TTC549 (cell line): ENCODE measurements around the gene SMTNL1.
"Not testable (repeated sequence)": the region's sequence is repeated elsewhere in the genome, so short reads cannot be mapped to it uniquely, and the experiment has no call there.

Experiments used
- FAIRE-seq: peaks from 2 replicates; lab custom pipeline; 2012; peaks lifted over from hg19 to GRCh38; lab: Jason Lieb, UNC

Gene SMTNL1

DNA sequence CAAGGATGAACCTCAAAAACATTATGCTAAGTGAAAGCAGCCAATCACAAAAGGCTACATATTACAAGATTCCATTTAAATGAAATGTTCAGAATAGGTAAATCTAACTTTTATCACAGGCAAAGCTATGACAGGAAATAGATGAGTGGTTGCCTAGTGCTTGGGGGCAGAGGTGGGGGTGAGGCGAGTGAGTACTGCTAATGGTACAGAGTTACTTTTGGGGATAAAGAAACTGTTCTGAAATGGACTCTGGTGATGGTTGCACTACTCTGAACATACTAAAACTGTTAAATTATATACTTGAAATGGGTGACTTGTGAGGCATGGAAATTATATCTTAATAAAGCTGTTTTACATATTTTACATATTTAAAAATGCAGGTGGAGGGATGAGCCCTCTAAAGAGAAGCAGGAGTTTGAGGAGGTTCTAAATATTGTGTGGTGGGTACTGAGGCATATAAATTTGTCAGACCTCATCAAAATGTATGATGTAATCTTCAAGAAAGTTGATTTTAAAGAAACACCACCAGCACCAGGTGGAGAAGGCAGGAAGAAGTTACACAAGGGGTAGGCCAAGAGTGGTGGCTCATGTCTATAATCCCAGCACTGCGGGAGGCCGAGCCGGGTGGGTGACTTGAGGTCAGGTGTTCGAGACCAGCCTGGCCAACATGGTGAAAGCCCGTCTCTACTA is 25.5 kb upstream of the SMTNL1 start:
- FAIRE-seq, result no peak

DNA sequence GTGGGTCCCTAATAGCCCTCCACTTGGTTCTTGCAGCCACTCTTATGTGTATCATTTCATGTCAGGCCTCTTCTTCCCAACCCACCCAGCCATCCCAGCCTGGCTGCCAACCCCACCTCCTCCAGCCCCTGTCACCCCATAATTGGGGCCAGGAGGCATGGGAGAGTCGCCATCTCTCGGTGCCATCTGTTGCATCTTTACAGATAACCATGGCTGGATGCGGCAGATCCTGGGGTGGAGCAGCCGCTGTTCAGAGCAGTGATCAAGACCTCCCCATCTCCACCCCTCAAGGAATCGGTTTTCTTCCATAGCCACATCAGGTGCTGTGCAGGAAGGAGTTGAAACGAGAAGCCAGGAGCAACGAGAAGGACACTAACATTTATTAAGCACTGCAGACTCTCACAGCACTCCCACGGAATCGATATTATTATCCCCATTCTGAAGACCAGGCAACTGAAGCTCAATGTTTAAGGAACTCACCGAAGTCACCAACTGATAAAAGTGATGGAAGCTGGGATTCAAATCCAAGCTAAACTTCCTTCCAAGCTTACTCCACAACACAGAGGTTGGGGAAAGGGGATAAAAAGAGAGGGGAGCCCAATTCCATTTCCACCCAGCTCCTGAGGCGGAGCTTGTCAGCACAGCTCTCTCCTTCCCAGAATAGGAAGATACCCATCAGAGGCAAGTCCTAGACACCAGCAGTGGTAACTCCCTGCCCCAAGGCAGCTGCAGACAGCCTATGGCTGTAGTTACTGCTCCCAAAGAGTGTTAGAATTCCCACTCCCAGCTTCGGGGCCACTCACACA is 24.5 kb upstream of the SMTNL1 start:
- FAIRE-seq, result no peak

GRCh38 chr11:57513452-57513795 is 24.0 kb upstream of the SMTNL1 start:
- no peak for FAIRE-seq

DNA sequence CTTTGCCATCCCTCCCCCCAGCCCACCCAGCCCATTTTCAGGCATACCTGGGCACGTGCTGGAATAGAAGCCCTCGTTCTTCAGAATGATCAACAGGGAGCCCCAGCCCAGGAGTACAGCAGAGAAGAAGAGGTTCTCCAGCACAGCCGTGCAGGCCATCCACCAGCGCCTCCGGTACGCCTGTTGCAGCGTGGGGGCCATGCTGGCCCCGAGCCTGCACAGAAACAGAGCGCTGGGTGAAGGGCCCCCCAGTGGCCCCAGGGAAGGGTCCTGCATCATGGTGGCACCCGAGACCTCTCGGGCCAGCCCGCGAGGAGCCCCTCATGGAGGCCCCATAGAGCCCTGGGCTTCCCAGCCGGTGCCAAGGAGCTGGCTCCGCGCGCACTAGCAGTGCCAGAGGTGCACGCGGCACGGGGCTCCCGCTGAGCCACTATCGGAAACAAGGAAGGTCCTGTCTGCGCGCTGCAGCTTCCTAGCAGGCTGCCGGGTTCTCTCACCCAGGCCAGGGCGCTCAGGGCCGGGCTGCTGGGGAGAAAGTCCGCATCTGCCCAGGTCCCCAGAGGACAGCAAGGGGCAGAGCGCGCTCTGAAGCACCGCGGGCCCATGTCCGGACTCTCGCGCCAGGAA is 23.4 kb upstream of the SMTNL1 start:
- no peak for FAIRE-seq

GRCh38 chr11:57514538-57515331 is 22.7 kb upstream of the SMTNL1 start:
- no peak for FAIRE-seq

DNA sequence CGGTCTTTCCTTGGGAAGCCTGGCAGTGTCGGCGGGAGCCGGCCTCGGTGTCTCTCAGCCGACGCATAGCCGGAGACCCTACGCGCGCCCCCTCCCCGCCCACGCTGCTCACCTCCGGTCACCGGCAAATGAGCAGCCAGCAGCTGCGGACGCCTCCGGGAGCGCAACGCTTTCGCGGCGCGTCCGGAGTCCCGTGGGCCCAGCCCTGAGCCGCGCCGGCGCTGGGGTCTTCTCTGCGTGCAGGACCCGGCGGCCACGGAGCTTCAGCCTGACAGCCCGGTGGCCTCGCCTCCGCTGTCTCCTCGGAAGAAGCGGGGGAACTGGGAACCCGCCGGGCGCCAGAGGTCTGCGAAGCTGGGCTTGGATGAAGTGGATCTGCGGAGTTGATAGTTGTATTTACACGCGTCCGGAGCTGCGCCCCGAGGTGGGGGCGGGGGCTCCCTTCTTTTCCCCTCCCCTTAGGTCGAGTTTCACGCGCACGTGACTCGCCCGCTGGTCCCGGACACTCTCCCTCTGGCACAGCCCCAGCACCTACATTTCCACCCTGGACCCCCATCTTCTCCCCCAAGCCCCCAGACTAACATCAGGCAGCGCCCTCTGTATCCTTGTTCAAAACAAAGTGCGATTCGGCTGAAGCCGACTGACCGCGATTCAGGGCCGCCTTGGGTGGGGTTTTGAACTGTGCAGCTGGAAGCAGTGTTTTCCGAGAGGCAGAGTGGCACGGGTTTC is 21.9 kb upstream of the SMTNL1 start, which contains the start of gene SLC43A1:
TSS of gene SLC43A1 (minus strand) at position 371 of the 729 bp plus-strand sequence. CDS start 1,591 bp downstream, outside the sequence.
- FAIRE-seq, result no peak

DNA sequence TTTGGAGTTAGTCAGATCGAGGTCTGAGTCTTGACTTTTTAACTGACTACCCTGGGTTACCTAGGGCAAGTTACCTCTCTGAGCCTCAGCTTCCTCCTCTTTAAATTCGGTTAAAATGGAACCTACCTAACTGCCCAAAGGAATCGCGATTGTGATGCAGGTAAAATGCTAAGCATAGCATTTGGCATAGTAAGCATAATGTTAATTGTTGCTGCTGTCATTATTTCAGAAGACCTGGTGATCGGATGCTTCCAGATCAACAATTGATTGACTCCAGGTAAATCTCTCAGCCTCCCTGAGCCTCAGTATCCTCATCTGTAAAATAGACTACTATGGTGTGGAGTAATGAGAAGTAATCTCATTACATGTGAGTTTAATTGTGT is 21.3 kb upstream of the SMTNL1 start:
- no peak for FAIRE-seq

GRCh38 chr11:57521116-57521515 is 16.3 kb upstream of the SMTNL1 start:
- no peak for FAIRE-seq

DNA sequence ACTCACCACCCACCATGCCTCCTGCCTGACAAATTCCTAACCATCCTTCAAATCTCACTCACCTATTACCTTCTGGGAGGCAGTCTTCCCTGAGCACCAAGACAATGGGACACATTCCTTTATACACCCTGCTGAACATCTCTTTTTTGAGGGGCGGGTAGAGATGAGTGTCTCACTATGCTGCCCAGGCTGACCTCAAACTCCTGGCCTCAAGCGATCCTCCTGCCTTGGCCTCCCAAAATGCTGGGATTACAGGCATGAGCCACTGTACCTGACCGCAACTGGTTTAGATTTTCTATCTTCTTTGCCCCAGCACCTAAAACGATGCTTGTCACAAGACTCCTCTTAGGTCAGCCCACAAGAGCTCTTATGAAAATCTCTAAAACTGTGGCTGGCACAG is 14.0 kb upstream of the SMTNL1 start:
- FAIRE-seq, result no peak

GRCh38 chr11:57527056-57527631 is 10.3 kb upstream of the SMTNL1 start:
- no peak for FAIRE-seq

- FAIRE-seq, result no peak
Observed at GRCh38 chr11:57529012-57529411, 8.4 kb upstream of the SMTNL1 start.

GRCh38 chr11:57530215-57530595 is 7.2 kb upstream of the SMTNL1 start:
- no peak for FAIRE-seq

DNA sequence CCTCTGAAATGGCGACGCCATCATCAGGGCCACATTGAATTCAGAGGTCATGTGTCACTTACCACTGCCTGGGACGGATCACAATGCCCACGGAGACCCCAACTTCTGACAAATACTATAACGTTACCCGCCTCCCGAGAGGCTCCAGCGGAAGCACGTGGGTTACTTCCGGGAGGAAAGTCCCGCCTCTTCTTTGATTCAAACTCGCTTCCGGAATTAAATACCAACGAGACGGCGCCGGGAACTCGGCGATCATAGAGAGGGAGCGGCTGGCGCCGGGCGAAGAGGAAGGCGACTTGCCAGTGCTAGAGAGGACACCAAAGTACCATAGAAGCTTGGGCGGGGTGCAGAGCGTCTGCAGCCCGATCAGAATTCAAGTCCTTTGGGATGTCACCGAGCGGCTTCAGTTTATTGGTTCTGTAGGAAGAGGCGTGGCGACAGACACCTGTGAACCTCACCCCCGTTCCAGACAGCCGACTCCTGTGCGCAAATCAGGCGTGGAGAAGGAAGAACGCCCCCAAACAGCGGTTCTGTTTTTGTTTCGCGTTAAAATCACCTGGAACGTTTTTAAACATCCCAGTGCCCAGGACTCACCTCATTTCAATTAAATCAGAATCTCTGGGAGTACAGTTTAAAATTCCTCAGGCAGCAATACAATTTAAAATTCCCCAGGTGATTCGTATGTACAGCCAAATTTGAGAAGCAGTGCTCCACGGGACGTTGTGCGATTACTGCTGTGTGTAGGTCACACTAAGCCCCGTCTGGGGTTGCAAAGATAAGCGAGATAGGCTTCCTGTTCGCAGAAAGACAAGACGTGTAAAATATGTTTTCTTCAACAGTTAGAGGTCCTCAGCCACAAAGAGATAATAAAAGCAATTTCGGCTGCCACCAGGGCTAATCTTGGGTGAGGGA is 6.5 kb upstream of the SMTNL1 start, which contains the start of gene TIMM10:
TSS of gene TIMM10 (minus strand) at position 159 of the 912 bp plus-strand sequence. CDS start 565 bp downstream, outside the sequence.
- peak; percentile 97 for FAIRE-seq

GRCh38 chr11:57534449-57534848 is 2.9 kb upstream of the SMTNL1 start:
- FAIRE-seq, result not testable (repeated sequence)

DNA sequence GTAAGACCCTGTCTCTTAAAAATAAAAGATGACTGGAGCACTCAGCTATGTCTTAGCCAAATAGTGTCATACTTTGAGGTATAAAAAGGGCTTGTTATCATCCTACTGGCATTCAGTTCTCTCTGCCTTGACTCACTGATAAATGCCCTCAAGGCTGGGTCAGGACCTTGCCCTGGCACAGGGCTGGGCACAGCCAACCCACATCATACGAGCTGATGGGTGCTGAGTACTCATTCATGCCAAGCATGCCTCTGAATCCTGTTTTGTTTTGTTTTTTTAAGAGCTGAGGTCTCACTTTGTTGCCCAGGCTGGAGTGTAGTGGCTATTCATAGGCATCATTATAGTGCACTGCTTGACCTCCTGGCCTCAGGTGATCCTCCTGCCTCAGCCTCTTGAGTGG is 1.9 kb downstream of the SMTNL1 start:
- no peak for FAIRE-seq

DNA sequence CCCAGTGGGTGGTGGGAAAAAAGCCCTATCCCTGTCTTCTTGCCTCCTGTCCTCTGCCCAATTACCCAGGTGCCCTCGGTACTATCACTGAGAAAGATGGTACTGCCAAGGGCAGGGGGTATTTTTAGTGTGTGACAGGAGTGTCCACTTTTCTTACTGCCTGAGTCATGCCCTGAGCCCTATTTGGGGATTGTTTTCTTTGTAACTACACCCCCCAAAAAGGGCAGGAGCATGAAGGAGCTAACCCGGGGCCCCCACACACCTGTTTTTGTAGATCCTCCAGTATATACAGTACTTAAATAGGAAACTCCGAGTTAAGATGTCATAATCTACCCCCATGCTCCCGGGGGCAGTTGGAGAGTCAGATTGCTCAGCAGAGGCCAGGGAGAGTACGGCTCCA is 3.8 kb downstream of the SMTNL1 start:
- FAIRE-seq, result no peak

GRCh38 chr11:57542582-57542981 is 5.2 kb downstream of the SMTNL1 start:
- no peak for FAIRE-seq

- FAIRE-seq, result no peak
Observed at GRCh38 chr11:57543593-57543992, 6.2 kb downstream of the SMTNL1 start.

DNA sequence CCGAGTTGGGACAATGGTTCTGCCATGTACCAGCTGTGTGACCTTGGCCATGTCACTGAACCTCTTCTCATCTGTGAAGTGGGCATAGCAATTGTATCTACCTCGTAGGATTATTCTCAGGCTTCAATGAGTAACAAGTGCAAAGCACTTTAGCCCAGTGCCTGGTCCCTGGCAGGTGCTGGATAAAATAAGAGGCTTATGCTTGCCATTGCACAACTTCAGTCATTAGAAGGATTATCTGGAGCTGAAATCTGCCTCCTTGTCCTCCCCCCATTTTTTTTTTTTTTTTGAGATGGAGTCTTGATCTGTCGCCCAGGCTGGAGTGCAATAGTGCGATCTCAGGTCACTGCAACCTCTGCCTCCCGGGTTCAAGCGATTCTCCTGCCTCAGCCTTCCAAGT is 7.2 kb downstream of the SMTNL1 start:
- no peak for FAIRE-seq

DNA sequence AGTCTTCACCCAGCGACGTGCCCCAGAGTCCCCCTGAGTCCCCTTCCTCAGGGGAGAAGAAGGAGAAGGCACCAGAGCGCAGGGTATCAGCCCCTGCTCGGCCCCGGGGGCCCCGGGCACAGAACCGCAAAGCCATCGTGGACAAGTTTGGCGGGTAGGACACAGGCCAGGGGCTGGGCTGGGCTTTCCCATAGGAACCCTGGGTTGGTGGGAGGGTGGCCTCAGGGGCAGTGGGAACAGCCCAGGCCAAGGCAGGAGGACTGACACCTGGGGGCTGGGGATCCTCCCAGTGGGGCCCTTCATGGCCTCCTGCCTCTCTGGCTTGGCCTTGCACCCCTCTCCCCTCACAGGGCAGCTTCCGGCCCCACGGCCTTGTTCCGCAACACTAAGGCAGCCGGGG is 8.5 kb downstream of the SMTNL1 start:
- no peak for FAIRE-seq
